Activated CD4-positive, alpha-beta T cell treated with anti-CD3 and anti-CD28 coated beads, Interleukin-2, amount 10 ng/mL, durations not matched to agents 7 days and 5 days (primary cell): Measurements from ENCODE around the gene SLC6A3. TPM values are rescaled to one million over a fixed set of nuclear protein-coding genes. Genes with fewer than 3 reads are reported as not detected.
"Not testable (repeated sequence)": the region's sequence is repeated elsewhere in the genome, so short reads cannot be mapped to it uniquely, and the experiment has no call there.

Experiments used
- CTCF ChIA-PET: fragments of 350-600 bp; sonication (Branson Sonifier 250); formaldehyde crosslinking; loops from one replicate; lab custom pipeline; 2021; ENCODE audit warnings: antibody characterized with exemption; lab: Charles Lee
- POLR2A ChIA-PET: fragments of 350-600 bp; sonication (Branson Sonifier 250); formaldehyde crosslinking; loops from one replicate; lab custom pipeline; 2021; ENCODE audit warnings: antibody characterized with exemption; lab: Charles Lee
- DNase-seq: peaks from one replicate; pipeline ENCODE4 v3.0.0-alpha.2; 2020
- H3K27ac Mint-ChIP-seq: one replicate; pipeline ENCODE4 v1.8.0; 2021; ENCODE audit warnings: mild to moderate bottlenecking, moderate library complexity, mixed read lengths
- H3K27me3 Mint-ChIP-seq: one replicate; pipeline ENCODE4 v1.8.0; 2021; ENCODE audit warnings: mixed read lengths
- H3K36me3 Mint-ChIP-seq: one replicate; pipeline ENCODE4 v1.8.0; 2021; ENCODE audit warnings: low read depth, mixed read lengths
- H3K4me1 Mint-ChIP-seq: one replicate; pipeline ENCODE4 v1.8.0; 2021; ENCODE audit warnings: mixed read lengths
- H3K4me3 Mint-ChIP-seq: one replicate; pipeline ENCODE4 v1.8.0; 2021; ENCODE audit warnings: mild to moderate bottlenecking, moderate library complexity, mixed read lengths
- H3K9me3 Mint-ChIP-seq: one replicate; pipeline ENCODE4 v1.8.0; 2021; ENCODE audit warnings: mixed read lengths
- total RNA-seq, 2 experiments: library from RNA; stranded (reverse); gene quantifications; one replicate each; pipeline ENCODE4 v1.2.3, GENCODE V29; 2021

The SLC6A3 gene
- total RNA-seq, 2 experiments from 2014 or later, result 0.08 TPM; not detected in 1

GRCh38 chr5:1468247-1468612 is 23.0 kb upstream of the SLC6A3 start:
- CTCF ChIA-PET, result interaction anchor here (1.2 kb wide), 1 partner anchor 177 kb away, joined by 5 read pairs; no protein-coding TSS in a partner anchor
- no peaks in the 10 kb centered on the region for H3K27me3 Mint-ChIP-seq
- H3K27ac Mint-ChIP-seq, result peak overlapping the region; percentile 31

DNA sequence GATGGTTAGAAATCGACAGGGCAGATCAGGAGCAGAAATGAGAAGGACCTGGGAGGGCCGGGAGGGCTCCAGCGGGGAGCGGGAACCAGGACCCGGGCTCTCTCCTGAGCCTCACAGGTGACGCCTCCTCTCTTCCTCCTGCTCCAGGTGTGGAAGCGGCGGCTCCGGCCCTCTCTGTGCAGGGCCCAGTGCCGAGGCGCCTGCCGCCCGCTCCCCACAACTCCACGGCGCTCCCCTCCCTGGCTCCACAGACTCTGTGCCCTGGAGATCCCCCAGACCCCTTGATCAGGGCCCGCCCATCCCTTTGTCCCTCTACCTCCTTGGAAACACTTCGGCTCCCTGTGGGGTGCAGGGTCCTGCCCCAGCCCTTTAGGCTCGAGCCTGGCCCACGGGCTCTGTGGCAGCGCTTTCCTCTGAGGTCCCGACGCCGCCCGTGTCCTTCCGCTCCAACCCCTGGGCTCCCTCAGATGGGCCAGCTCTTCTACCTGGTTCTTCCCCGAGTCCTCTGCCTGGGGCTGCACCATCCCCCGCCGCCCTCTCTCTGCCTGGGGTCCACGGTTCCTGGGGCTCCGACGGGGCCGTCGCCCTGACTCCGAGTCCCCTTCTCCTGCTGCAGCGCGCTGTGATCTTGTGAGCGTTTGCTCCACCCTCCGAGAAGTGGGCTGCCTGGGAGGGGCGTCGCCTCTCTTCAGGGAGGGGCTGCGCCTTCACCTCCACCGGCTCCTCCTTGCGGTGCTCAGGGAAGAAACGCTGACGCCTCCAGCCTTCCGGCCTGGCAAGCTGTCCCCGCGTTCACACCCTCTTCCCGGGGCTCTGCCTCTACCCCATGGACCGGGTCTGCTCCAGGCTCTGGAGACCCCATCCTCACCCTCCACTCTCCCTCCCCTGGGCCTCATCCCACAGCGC is 22.4 kb upstream of the SLC6A3 start:
- H3K9me3 Mint-ChIP-seq, result peaks cover 14% of the 10 kb centered on the region
- no peaks in the 10 kb centered on the region for H3K4me1 Mint-ChIP-seq
- DNase-seq, result no peak
- CTCF ChIA-PET, result interaction anchor here (1.2 kb wide), 1 partner anchor 177 kb away, joined by 5 read pairs; no protein-coding TSS in a partner anchor
- no peak overlapping the region for H3K4me3 Mint-ChIP-seq
- peaks cover 35% of the 10 kb centered on the region for H3K36me3 Mint-ChIP-seq
- H3K27me3 Mint-ChIP-seq, result no peaks in the 10 kb centered on the region
- POLR2A ChIA-PET, result no interaction called here
- no peak overlapping the region for H3K27ac Mint-ChIP-seq

More at GRCh38 chr5:1468247-1468612, 23.0 kb upstream of the SLC6A3 start:
- Mint-ChIP-seq H3K4me3 (no peak overlapping the region), H3K36me3 (peaks cover 35% of the 10 kb centered on the region), H3K4me1 (no peaks in the 10 kb centered on the region), H3K9me3 (peaks cover 14% of the 10 kb centered on the region)
- peak; percentile 26 for DNase-seq
- POLR2A ChIA-PET, result no interaction called here

- H3K4me3 Mint-ChIP-seq, result no peak overlapping the region
- DNase-seq, result no peak
- H3K36me3 Mint-ChIP-seq, result peaks cover 41% of the 10 kb centered on the region
- no peaks in the 10 kb centered on the region for H3K27me3 Mint-ChIP-seq
- H3K27ac Mint-ChIP-seq, result no peak overlapping the region
- POLR2A ChIA-PET, result no interaction called here
- peaks cover 14% of the 10 kb centered on the region for H3K9me3 Mint-ChIP-seq
- CTCF ChIA-PET, result no interaction called here
- H3K4me1 Mint-ChIP-seq, result no peaks in the 10 kb centered on the region
These were observed 21.5 kb upstream of the SLC6A3 start for GRCh38 chr5:1466631-1467265.

DNA sequence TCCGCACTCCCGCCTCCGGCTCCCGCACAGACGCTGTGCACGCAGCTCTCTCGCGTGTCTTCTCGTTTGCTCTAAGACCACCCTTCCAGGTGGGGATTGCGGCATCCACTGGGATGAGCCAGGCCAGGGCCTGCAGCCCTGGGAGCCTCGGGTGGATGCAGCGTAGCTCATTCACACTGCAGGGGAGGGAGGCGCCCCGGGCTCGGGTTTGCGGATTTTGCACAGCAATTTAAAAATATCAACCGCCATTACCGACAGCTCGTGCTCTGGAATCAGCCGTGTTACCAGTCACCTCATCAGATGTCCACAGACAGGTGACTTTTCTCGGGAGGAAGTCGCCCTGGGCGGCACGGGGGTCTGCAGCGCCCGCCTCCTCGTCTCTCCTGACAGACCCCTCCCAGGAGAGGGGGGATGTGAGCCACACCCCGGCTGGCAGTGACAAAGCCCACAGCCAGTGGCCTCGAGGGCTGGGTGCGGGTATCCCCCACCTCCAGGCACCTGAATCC is 20.8 kb upstream of the SLC6A3 start:
- ChIA-PET CTCF (no interaction called here), POLR2A (no interaction called here)
- H3K36me3 Mint-ChIP-seq, result peaks cover 46% of the 10 kb centered on the region
- H3K27me3 Mint-ChIP-seq, result no peaks in the 10 kb centered on the region
- no peak overlapping the region for H3K4me3 Mint-ChIP-seq
- H3K4me1 Mint-ChIP-seq, result no peaks in the 10 kb centered on the region
- peaks cover 15% of the 10 kb centered on the region for H3K9me3 Mint-ChIP-seq
- H3K27ac Mint-ChIP-seq, result no peak overlapping the region
- no peak for DNase-seq

DNA sequence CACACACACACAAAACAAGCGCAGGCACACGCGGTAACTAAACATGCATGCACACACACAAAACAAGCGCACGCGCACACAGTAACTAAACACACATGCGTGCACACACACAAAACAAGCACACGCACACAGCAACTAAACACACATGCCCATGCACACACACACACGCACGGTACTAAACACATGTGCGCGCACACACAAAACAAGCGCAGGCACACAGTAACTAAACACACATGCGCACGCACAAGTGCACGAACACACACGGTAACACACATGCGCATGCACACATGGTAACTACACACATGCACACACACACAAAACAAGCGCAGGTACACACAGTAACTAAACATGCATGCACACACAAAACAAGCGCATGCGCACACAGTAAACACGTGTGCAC is 19.9 kb upstream of the SLC6A3 start:
- Mint-ChIP-seq H3K27me3 (no peaks in the 10 kb centered on the region), H3K9me3 (peaks cover 17% of the 10 kb centered on the region), H3K4me3 (no peak overlapping the region), H3K27ac (no peak overlapping the region), H3K36me3 (peaks cover 52% of the 10 kb centered on the region), H3K4me1 (no peaks in the 10 kb centered on the region)
- ChIA-PET CTCF (no interaction called here), POLR2A (no interaction called here)
- no peak for DNase-seq

GRCh38 chr5:1464511-1464910 is 19.3 kb upstream of the SLC6A3 start:
- Mint-ChIP-seq H3K27me3 (no peaks in the 10 kb centered on the region), H3K36me3 (peaks cover 57% of the 10 kb centered on the region), H3K27ac (peak overlapping the region; percentile 25), H3K4me1 (no peaks in the 10 kb centered on the region), H3K9me3 (peaks cover 17% of the 10 kb centered on the region), H3K4me3 (no peak overlapping the region)
- no peak for DNase-seq
- POLR2A ChIA-PET, result no interaction called here
- CTCF ChIA-PET, result no interaction called here

DNA sequence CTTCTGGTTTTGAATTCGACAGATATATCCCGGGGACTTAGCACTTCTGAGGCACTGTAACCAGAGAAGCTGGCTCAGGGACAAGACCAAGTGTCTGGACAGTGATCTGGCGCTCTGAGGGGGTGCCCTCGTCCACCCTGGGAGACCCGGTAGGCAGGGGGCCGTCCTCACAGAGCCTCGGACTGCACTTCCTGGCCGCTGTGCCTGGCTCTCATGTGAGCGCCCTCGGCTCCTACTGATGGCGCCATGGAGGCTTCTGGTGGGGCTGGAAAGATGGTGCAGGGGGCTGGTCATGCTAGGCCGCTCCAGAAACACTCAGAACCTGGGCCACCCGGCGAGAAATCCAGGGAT is 18.8 kb upstream of the SLC6A3 start:
- H3K27ac Mint-ChIP-seq, result no peak overlapping the region
- peaks cover 17% of the 10 kb centered on the region for H3K9me3 Mint-ChIP-seq
- no peaks in the 10 kb centered on the region for H3K4me1 Mint-ChIP-seq
- CTCF ChIA-PET, result no interaction called here
- no peak overlapping the region for H3K4me3 Mint-ChIP-seq
- POLR2A ChIA-PET, result no interaction called here
- no peak for DNase-seq
- H3K36me3 Mint-ChIP-seq, result peaks cover 57% of the 10 kb centered on the region
- no peaks in the 10 kb centered on the region for H3K27me3 Mint-ChIP-seq

- POLR2A ChIA-PET, result no interaction called here
- CTCF ChIA-PET, result interaction anchor here (0.7 kb wide), 1 partner anchor 21 kb away, joined by 4 read pairs; no protein-coding TSS in a partner anchor
- H3K36me3 Mint-ChIP-seq, result peaks cover 58% of the 10 kb centered on the region
- DNase-seq, result no peak
- H3K4me3 Mint-ChIP-seq, result no peak overlapping the region
- peaks cover 18% of the 10 kb centered on the region for H3K9me3 Mint-ChIP-seq
- no peak overlapping the region for H3K27ac Mint-ChIP-seq
- no peaks in the 10 kb centered on the region for H3K27me3 Mint-ChIP-seq
- H3K4me1 Mint-ChIP-seq, result no peaks in the 10 kb centered on the region
These were observed 18.3 kb upstream of the SLC6A3 start for GRCh38 chr5:1463326-1464095.

GRCh38 chr5:1462358-1462757 is 17.1 kb upstream of the SLC6A3 start:
- CTCF ChIA-PET, result no interaction called here
- POLR2A ChIA-PET, result no interaction called here
- no peak overlapping the region for H3K4me3 Mint-ChIP-seq

GRCh38 chr5:1461396-1461795 is 16.2 kb upstream of the SLC6A3 start:
- Mint-ChIP-seq H3K27ac (no peak overlapping the region), H3K4me1 (no peaks in the 10 kb centered on the region), H3K27me3 (no peaks in the 10 kb centered on the region), H3K4me3 (no peak overlapping the region), H3K9me3 (peaks cover 36% of the 10 kb centered on the region), H3K36me3 (peaks cover 59% of the 10 kb centered on the region)
- CTCF ChIA-PET, result no interaction called here
- no peak for DNase-seq
- POLR2A ChIA-PET, result no interaction called here

More at GRCh38 chr5:1462358-1462757, 17.1 kb upstream of the SLC6A3 start:
- Mint-ChIP-seq H3K4me1 (no peaks in the 10 kb centered on the region), H3K27me3 (no peaks in the 10 kb centered on the region), H3K36me3 (peaks cover 59% of the 10 kb centered on the region), H3K9me3 (peaks cover 26% of the 10 kb centered on the region), H3K27ac (no peak overlapping the region)
- DNase-seq, result no peak

DNA sequence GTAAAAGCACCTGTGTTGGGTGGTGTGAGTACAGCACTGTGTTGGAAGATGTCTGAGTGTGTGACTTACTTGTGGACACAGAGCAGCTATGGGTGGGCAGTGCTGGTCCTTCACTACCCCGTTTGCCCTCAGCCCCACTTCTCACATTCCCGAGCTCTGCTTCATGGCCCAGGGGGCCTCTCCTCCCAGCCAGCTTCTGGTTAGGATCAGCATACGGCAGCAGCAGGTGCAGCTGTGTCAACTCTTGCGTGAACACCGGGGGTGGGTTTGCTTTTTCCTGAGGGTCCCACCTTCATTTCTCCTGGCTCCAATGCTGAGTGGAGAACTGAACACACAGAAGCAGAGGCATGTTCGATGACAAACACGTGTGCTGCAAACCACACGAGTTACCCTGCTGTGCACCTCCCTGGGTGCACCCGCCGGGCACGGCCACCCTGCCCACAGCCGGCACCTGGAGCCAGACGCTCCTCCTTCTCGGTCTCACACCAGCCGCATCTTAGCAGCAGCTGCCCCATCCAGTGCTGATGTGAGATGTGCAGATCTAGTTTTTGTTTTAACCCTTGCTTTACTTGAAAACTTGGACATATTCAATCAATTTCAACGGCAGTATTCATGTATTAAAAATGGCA is 14.9 kb upstream of the SLC6A3 start:
- peaks cover 33% of the 10 kb centered on the region for H3K9me3 Mint-ChIP-seq
- no peaks in the 10 kb centered on the region for H3K4me1 Mint-ChIP-seq
- no peak overlapping the region for H3K27ac Mint-ChIP-seq
- H3K27me3 Mint-ChIP-seq, result no peaks in the 10 kb centered on the region
- ChIA-PET CTCF (no interaction called here), POLR2A (no interaction called here)
- peaks cover 47% of the 10 kb centered on the region for H3K36me3 Mint-ChIP-seq
- H3K4me3 Mint-ChIP-seq, result no peak overlapping the region
- no peak for DNase-seq

GRCh38 chr5:1459435-1459834 is 14.2 kb upstream of the SLC6A3 start:
- DNase-seq, CTCF ChIA-PET, H3K4me3 Mint-ChIP-seq, POLR2A ChIA-PET, H3K27ac Mint-ChIP-seq, H3K4me1 Mint-ChIP-seq, H3K27me3 Mint-ChIP-seq: not testable (repeated sequence)
- Mint-ChIP-seq H3K9me3 (peaks cover 28% of the 10 kb centered on the region), H3K36me3 (peaks cover 40% of the 10 kb centered on the region)
